LNCAP (cell line): ENCODE results near the gene GIMD1.
A peak's percentile ranks its signal among the peaks of the same experiment; 100 is the strongest.

Experiments used
- TF ChIP-seq, protein P1 (sequence below): fragments of 450-650 bp; IDR thresholded peaks from 2 replicates; pipeline ENCODE4 v1.5.1; 2017; ENCODE audit warnings: mild to moderate bottlenecking

The GIMD1 gene

DNA sequence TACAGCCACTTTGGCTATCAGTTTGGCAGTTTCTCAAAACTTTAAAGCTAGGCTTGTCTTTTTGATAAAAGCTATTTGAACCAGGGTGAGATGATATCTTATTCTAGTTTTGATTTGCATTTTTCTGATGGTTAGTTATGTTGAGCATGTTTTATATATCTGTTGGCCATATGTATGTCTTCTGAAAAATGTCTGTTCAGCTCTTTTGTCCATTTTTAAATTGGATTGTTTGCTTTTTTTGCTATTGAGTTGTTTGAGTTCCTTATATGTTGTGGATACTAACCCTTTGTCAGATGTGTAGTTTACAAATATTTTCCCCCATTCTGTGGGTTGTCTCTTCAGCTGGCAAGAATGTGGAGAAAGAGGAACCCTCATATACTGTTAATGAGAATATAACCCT lies 11.6 kb upstream of the GIMD1 start:
- TF ChIP-seq, protein P1, sequence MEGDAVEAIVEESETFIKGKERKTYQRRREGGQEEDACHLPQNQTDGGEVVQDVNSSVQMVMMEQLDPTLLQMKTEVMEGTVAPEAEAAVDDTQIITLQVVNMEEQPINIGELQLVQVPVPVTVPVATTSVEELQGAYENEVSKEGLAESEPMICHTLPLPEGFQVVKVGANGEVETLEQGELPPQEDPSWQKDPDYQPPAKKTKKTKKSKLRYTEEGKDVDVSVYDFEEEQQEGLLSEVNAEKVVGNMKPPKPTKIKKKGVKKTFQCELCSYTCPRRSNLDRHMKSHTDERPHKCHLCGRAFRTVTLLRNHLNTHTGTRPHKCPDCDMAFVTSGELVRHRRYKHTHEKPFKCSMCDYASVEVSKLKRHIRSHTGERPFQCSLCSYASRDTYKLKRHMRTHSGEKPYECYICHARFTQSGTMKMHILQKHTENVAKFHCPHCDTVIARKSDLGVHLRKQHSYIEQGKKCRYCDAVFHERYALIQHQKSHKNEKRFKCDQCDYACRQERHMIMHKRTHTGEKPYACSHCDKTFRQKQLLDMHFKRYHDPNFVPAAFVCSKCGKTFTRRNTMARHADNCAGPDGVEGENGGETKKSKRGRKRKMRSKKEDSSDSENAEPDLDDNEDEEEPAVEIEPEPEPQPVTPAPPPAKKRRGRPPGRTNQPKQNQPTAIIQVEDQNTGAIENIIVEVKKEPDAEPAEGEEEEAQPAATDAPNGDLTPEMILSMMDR: no peak

DNA sequence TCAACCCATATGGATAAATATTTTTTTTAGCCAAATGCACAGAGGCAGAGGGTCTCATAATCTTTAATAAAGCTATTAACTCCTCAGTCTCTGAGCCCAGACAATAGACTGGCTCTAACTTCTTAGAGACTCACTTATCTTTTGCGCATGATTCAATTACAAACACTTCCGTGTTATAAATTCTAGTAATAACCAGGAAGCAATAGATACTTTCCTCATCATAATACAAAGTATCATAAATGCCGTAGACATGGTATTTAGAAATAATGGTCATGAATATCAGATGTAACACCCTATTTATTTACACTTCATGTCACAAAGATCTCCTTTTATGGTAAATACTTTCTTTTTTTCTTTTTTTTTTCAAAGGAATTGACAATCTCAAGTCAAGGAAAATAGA lies 4.4 kb upstream of the GIMD1 start:
- TF ChIP-seq, protein P1: no peak

DNA sequence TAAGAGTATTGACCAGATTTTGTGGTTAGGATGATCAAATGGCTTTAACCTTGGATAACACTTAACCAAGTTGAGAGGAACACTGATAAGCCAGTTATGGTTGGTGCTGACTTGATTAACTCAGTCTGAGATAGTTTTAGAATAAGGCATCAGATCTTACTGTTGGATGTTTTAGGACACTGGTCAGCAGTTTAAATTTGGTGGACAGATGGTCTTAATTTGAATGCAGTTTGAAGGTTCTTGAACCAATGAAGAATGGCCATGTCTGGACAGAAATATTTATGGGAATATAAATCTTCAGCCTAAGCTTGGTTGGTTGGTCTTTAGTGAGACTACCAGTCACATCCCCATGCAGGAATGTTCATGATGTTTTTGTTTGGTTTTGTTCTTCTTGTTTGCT lies 2.6 kb upstream of the GIMD1 start:
- TF ChIP-seq, protein P1: no peak

DNA sequence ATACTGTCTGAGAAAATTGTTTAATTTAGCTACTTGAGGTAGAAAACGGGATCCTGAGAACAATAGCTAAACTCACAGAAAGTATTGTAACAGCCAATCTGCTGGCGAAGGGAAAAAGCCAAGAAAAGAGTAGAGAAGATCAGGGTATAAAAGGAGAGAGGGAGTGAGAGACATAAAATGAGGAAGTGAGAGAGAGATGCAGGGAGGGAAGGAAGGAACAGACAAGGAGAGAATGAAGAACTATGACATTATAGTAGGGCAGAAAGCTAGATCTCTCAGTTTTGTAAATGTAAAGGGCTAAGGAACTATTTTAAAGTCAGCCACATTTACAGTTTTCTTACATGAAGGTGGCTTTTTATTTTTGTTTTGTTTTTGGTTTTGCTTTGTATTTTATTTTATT lies 1.6 kb upstream of the GIMD1 start:
- TF ChIP-seq, protein P1: no peak

DNA sequence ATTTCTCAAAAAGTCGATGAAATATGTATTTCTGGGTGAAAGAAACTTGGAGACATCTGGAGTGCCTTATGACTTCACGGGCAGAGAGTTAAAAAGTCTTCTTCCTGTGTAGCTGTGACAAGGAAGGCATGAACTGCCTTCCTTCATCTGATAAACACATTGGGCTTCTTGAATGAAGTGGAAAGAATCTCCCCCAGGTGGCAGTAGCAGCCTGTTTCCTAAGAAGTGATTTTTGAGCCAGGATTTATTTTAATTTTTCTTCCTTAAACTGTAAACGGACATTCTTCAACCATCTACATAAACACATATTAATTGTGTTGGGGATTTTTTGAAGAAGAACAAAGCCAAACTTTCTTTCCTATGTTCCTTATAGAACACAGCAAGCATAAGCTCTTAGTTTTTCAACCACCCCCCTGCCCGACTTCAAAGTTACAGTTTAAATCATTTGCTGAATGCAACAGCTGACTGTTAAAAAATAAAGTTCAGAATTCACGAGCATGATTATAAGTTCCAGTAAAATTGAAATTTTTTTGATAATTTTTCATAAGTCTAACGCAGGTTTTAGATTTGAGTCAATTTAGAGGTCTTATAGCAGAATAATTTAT lies 980 bp upstream of the GIMD1 start:
- TF ChIP-seq, protein P1: peak; percentile 63

DNA sequence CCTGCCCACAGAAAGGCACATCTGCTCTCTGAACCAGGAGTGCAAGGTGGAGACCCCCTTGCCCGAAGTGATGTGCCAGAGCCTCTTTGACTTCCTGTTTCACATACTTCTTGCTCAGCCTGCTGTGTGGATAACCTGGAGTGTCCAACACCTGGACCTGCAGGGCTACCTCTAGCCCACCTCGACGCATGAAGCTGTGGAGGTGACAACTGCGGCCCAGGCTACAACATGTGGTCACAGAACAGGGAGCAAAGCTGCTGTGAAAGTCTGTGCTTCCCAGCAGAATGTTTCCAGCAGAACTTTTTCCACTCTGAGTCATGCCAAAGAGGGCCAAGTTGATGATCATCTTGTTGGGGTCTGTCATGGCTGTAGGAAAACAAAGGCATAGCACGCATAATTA lies 1.5 kb downstream of the GIMD1 start:
- TF ChIP-seq, protein P1: no peak

DNA sequence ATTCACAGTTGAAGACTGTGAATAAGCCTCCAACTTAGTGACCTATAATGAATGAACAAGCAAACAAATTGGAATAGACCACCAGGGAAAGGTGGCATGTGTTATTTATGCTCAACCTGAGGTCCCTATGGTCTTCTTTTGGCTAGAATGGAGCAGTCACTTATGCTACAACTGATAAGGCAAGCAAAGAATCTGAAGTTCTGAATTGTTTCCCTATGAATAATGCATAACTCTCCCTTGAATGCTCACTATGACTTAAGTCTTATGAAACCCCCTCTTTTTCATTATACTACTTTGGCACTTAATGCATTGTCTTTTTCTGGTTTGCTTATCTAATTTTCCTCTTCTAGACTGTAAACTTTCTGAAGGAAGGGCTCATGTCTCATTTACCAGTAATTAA lies 2.6 kb downstream of the GIMD1 start:
- TF ChIP-seq, protein P1: no peak

DNA sequence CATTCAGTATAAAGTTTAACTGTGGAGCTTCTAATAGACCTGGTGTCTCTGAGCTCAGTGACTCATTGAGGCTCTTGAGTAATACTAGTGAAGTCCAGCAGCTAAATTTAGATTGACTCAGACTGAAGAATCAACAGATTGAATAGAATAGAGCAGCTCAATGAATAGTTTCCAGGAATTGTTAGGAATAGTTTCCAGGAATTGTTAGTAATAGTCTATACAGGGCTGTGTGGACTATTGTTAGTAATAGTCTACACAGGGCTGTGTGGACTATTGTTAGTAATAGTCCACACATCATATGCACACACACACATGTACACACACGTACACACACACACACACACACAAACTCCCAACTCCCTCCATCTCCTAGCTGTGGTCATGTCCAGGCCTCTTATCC lies 3.0 kb downstream of the GIMD1 start:
- TF ChIP-seq, protein P1: no peak
